Mesodermal cell (in vitro differentiated cells): ENCODE results near the gene TUBE1.
"Not testable (repeated sequence)": the region's sequence is repeated elsewhere in the genome, so short reads cannot be mapped to it uniquely, and the experiment has no call there.

Experiments
- H3K27ac ChIP-seq: 2 replicates; pipeline ENCODE4 v1.7.0; 2013; ENCODE audit warnings: mild to moderate bottlenecking, low read depth, low read length, moderate library complexity; ENCODE audit not compliant: severe bottlenecking
- H3K36me3 ChIP-seq: 2 replicates; pipeline ENCODE4 v1.7.1; 2013; ENCODE audit warnings: mild to moderate bottlenecking, low read length, moderate library complexity; ENCODE audit not compliant: control insufficient read depth, insufficient read depth
- H3K4me1 ChIP-seq: one replicate; pipeline ENCODE4 v1.7.1; 2013; ENCODE audit warnings: mild to moderate bottlenecking, low read length; ENCODE audit not compliant: insufficient read depth, control insufficient read depth, poor library complexity, severe bottlenecking
- H3K4me3 ChIP-seq: 2 replicates; pipeline ENCODE4 v1.7.0; 2013; ENCODE audit warnings: low read length, control low read depth, mild to moderate bottlenecking; ENCODE audit not compliant: insufficient read depth, poor library complexity, severe bottlenecking; ENCODE audit errors: extremely low read depth
- H3K9me3 ChIP-seq: 2 replicates; pipeline ENCODE4 v1.7.1; 2013; ENCODE audit warnings: mild to moderate bottlenecking, low read length, moderate library complexity; ENCODE audit not compliant: control insufficient read depth
- WGBS, 2 experiments: methylation state at CpG; one replicate each; pipeline ENCODE4 v1.1.5; 2013; ENCODE audit warnings: missing lambda C conversion rate in 2 of 2; ENCODE audit not compliant: insufficient coverage in 2 of 2; 5-methylcytosine and 5-hydroxymethylcytosine counted together

Gene TUBE1

DNA sequence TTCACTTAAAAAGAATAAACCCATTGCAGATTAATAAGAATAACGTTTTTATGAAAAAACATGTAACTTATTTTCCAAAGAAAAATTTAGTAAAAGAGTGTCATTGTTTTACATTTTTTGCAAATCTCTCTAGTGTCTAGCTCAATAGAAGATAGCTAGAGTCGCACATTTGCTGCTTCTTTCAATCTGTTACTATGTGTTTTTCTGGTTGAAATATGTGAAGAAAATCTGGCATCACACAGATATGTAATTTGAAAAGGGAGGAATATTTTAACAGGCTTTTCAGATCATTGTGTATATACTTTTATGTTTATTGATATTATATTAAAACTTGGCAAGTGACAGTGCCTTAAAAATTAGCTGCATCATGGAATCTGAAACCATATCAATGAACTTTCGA, 24.3 kb downstream of the TUBE1 start:
- H3K4me3 ChIP-seq, result no peak overlapping the region
- 67 to 100% methylated on average over 1 of the region's 3 CpGs for WGBS, 2 experiments
- no peaks in the 10 kb centered on the region for H3K36me3 ChIP-seq
- H3K27ac ChIP-seq, result no peak overlapping the region
- H3K4me1 ChIP-seq, result no peaks in the 10 kb centered on the region
- no peaks in the 10 kb centered on the region for H3K9me3 ChIP-seq

- H3K4me3 ChIP-seq, result no peak overlapping the region
- no peak overlapping the region for H3K27ac ChIP-seq
- H3K36me3 ChIP-seq, result no peaks in the 10 kb centered on the region
- H3K4me1 ChIP-seq, result no peaks in the 10 kb centered on the region
- H3K9me3 ChIP-seq, result no peaks in the 10 kb centered on the region
- WGBS, 2 experiments, result 86 to 88% methylated on average over 1 to 3 of the region's 4 CpGs
These were observed 25.7 kb downstream of the TUBE1 start for GRCh38 chr6:112061605-112062004.

GRCh38 chr6:112058243-112059032, 28.8 kb downstream of the TUBE1 start:
- Histone ChIP-seq H3K36me3 (no peaks in the 10 kb centered on the region), H3K27ac (no peak overlapping the region), H3K4me3 (no peak overlapping the region), H3K9me3 (no peaks in the 10 kb centered on the region), H3K4me1 (no peaks in the 10 kb centered on the region)
- WGBS, 2 experiments, result 66 to 95% methylated on average over 3 of the region's 4 CpGs

- Histone ChIP-seq H3K36me3 (no peaks in the 10 kb centered on the region), H3K4me3 (no peak overlapping the region), H3K9me3 (no peaks in the 10 kb centered on the region), H3K4me1 (no peaks in the 10 kb centered on the region), H3K27ac (no peak overlapping the region)
- 84 to 89% methylated on average over 7 to 10 of the region's 10 CpGs for WGBS, 2 experiments
These were observed 32.6 kb downstream of the TUBE1 start for GRCh38 chr6:112054555-112055190.

DNA sequence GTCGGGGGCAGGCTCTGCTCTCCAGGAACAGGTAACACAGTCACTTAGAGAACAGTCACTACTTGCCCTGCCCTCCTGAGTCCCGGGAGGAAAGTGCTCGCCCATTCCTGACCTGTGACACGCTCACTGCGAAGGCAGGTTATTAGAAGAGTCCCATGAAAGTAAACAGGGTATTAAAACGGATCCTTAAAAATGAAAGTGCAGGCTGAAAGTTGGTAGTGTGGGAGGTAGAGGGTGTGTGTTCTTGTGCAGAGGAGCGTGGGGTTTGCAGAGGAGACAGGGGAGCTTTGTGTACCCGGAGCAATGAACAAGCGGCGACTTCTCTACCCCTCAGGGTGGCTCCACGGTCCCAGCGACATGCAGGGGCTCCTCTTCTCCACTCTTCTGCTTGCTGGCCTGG, 33.3 kb downstream of the TUBE1 start, which contains the start of gene CCN6:
CCN6 (plus strand) TSS at position 104 of the 400 bp plus-strand sequence; CDS start at position 358, 254 bp downstream.
- Histone ChIP-seq H3K36me3 (no peaks in the 10 kb centered on the region), H3K4me1 (no peaks in the 10 kb centered on the region), H3K27ac (no peak within 1 kb of the TSS), H3K9me3 (no peaks in the 10 kb centered on the region), H3K4me3 (no peak within 1 kb of the TSS)
- 90 to 93% methylated on average over 11 of the region's 12 CpGs for WGBS, 2 experiments

- H3K4me3 ChIP-seq, H3K4me1 ChIP-seq, H3K27ac ChIP-seq, H3K9me3 ChIP-seq, H3K36me3 ChIP-seq: not testable (repeated sequence)
- 100% methylated on average over 1 of the region's 4 CpGs for WGBS, 2 experiments
These were observed 36.0 kb downstream of the TUBE1 start for GRCh38 chr6:112051251-112051740.

DNA sequence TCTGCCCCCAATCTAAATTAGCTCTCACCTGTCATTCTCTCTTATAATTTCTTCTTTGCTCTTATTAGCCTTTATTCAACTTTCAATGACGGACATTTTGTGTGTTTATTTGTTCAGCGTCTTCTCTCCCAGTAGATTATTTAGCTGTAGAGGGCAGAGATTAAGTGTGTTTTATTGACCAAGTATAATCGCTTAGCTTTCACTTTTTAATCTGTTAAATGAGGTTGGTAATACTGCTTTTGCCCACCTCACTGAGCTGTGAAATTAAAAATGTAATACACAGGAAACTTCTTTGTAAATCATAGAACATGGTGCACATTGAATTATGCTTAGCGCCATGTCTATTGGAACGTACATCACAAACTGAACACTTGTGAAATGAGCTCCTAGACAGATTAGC, 36.9 kb downstream of the TUBE1 start:
- no peaks in the 10 kb centered on the region for H3K36me3 ChIP-seq
- no peak overlapping the region for H3K27ac ChIP-seq
- no peaks in the 10 kb centered on the region for H3K4me1 ChIP-seq
- WGBS, 2 experiments, result 100% methylated on average over 1 to 4 of the region's 5 CpGs
- H3K4me3 ChIP-seq, result no peak overlapping the region
- H3K9me3 ChIP-seq, result no peaks in the 10 kb centered on the region

DNA sequence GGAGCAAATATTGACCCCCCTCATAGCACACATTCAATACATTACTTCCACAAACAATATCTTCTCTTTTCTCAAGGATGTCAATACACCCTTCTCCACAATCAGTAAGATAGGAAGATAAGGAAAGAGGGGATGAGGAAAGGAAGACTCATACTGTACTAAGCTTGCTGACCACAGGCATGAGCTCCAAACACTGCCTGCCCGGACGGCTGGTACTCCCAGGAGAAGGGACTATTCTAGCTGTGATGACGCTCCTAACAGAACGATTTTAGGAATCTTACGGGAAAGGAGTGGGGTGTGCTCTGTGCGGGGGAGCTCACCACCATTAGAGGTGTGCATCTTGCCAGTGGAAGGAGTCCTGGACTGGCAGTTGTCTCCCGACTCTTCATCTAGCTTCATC, 37.3 kb downstream of the TUBE1 start:
- H3K4me1 ChIP-seq, result no peaks in the 10 kb centered on the region
- H3K4me3 ChIP-seq, result no peak overlapping the region
- WGBS, 2 experiments, result 90 to 97% methylated on average over 5 to 7 of the region's 7 CpGs
- no peaks in the 10 kb centered on the region for H3K9me3 ChIP-seq
- H3K36me3 ChIP-seq, result no peaks in the 10 kb centered on the region
- no peak overlapping the region for H3K27ac ChIP-seq

DNA sequence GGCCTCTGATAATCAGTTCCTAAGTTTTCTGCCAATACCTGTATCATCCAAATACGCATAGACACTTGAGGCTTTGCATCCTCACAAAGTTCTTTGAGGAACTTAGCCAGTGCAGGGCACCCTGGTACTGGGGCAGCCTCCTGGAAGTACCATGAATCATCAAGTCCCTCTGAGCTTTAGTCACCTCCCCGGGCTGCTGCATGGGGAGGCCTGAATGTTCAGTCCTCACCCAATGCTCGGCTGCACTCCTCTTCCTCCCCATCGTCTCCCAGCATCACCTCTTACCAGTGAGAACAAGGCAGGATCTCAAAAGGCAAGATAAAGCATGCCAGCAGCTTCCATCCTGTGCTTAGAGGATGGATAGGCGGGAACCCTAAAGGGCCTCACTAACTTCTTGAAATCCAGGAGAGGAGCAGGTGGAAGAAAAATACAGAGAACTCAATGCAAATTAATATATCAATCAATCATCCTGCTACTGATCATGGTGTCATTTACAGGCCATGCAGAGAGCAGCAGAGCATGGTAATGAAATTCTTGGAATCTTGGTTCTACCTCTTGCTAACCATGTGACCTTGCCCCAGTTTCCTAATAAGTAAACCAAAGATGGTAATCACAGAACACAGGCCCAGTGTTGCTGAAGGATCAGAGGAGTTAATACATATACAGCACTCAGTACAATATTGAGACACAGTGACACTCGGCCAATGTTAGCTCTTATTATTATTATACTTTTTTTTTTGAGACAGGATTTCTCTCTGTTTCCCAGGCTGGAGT, 38.1 kb downstream of the TUBE1 start:
- Histone ChIP-seq H3K4me1 (no peaks in the 10 kb centered on the region), H3K36me3 (no peaks in the 10 kb centered on the region), H3K4me3 (no peak overlapping the region), H3K9me3 (no peaks in the 10 kb centered on the region), H3K27ac (no peak overlapping the region)
- 70 to 85% methylated on average over 3 to 4 of the region's 6 CpGs for WGBS, 2 experiments

DNA sequence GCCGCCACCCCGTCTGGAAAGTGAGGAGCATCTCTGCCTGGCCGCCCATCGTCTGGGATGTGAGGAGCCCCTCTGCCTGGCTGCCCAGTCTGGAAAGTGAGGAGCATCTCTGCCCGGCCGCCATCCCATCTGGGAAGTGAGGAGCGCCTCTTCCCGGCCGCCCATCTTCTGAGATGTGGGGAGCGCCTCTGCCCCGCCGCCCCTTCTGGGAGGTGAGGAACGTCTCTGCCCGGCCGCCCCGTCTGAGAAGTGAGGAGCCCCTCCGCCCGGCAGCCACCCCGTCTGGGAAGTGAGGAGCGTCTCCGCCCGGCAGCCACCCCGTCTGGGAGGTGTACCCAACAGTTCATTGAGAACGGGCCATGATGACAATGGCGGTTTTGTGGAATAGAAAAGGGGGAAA, 39.8 kb downstream of the TUBE1 start:
- not testable (repeated sequence) for H3K27ac ChIP-seq, H3K36me3 ChIP-seq, H3K9me3 ChIP-seq, H3K4me3 ChIP-seq, H3K4me1 ChIP-seq
- WGBS, 2 experiments, result 94 to 98% methylated on average over 8 to 10 of the region's 25 CpGs
